Naive B cell (primary cell): Measurements from ENCODE around the gene JAZF1. TPM values are rescaled to one million over a fixed set of nuclear protein-coding genes. Genes with fewer than 3 reads are reported as not detected.

Source experiments
- ATAC-seq, 2 donors: fragments of 150-1000 bp; cut with Tn5 transposase; 2 replicates each; pipeline ENCODE4 v1.10.0; 2021; ENCODE audit warnings: low read depth in 2 of 2, mild to moderate bottlenecking in 2 of 2, moderate library complexity in 2 of 2
- DNase-seq: peaks from one replicate; pipeline ENCODE4 v3.0.0; 2022
- H3K27ac Mint-ChIP-seq, 6 donors: one replicate each; pipeline ENCODE4 v1.8.0; 2020 to 2022; ENCODE audit warnings: mild to moderate bottlenecking in 6 of 6, mixed read lengths in 6 of 6, moderate library complexity in 5 of 6, inconsistent platforms in 2 of 6
- H3K27me3 Mint-ChIP-seq, 3 donors: one replicate each; pipeline ENCODE4 v1.8.0; 2021 to 2022; ENCODE audit warnings: mixed read lengths in 3 of 3, mild to moderate bottlenecking in 1 of 3
- H3K36me3 Mint-ChIP-seq, 2 donors: one replicate each; pipeline ENCODE4 v1.8.0; 2020 to 2022; ENCODE audit warnings: mixed read lengths in 2 of 2, inconsistent platforms in 1 of 2, mild to moderate bottlenecking in 1 of 2
- H3K4me1 Mint-ChIP-seq, 3 donors: one replicate each; pipeline ENCODE4 v1.8.0; 2020 to 2022; ENCODE audit warnings: mixed read lengths in 3 of 3, inconsistent platforms in 1 of 3, mild to moderate bottlenecking in 1 of 3, moderate library complexity in 1 of 3
- H3K4me3 Mint-ChIP-seq, 8 donors: one replicate each; pipeline ENCODE4 v1.8.0; 2020 to 2022; ENCODE audit warnings: mild to moderate bottlenecking in 8 of 8, mixed read lengths in 8 of 8, moderate library complexity in 8 of 8, inconsistent platforms in 2 of 8
- H3K9me3 Mint-ChIP-seq, 7 donors: one replicate each; pipeline ENCODE4 v1.8.0; 2020 to 2022; ENCODE audit warnings: mixed read lengths in 7 of 7, mild to moderate bottlenecking in 5 of 7, inconsistent platforms in 2 of 7, moderate library complexity in 1 of 7
- polyA plus RNA-seq, 6 donors: library from polyadenylated mRNA; unstranded; fragments of 300-500 nt; fragmentation: Illumina TruSeq; gene quantifications; one replicate each; pipeline ENCODE4 v1.2.3, GENCODE V29; 2021; ENCODE audit warnings: low read depth in 6 of 6

Gene JAZF1
- polyA plus RNA-seq, 6 donors from 2014 or later = 25.4 to 37.7 (median 28.3) TPM

DNA sequence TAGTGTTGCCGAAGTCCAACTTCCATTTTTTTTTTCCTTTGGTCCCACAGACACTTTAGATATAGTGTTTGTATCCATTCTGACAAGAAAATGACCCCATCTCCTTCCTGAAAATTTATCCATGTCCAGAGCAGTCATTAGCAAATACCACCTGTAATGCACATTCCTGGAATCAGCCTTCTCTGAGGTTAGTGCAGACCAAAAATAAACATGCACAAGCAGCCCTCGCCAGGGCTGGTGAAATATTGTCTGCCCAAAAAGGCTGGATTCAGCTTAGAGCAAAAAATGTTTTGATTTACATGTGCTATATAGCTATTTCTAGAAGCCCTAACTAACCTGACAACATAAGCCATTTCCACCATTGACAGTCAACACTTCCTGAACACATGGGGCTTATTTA, 294.9 kb downstream of the JAZF1 start:
- Mint-ChIP-seq H3K4me3 (no peak overlapping the region), H3K4me1 (peaks cover 0 to 4% (median 0%) of the 10 kb centered on the region in 3 donors), H3K36me3 (peaks cover 18 to 29% of the 10 kb centered on the region in 2 donors), H3K9me3 (no peaks in the 10 kb centered on the region), H3K27ac (no peak overlapping the region), H3K27me3 (no peaks in the 10 kb centered on the region)
- ATAC-seq (no peak), DNase-seq (no peak)

DNA sequence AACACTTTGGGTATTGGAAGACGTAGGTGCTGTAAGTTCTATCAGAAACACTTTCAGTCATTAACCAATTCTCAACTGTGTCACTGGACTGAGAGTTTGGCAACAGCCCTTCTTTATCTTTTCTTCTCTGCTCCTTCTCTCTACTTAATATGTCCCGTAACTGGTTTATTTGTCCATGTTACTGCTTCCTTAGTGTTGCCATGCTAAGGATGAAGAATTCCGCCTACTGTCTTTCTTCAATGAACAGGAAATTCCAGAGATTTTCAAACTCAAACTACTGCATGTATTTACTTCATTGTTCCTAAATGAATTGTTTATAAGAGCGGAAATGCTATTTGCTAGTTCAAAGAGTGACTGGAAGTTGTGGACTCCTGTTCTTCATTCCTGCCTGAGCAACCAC, 296.9 kb downstream of the JAZF1 start:
- H3K9me3 Mint-ChIP-seq = no peaks in the 10 kb centered on the region
- no peak overlapping the region for H3K27ac Mint-ChIP-seq
- peaks cover 0 to 4% (median 0%) of the 10 kb centered on the region in 3 donors for H3K4me1 Mint-ChIP-seq
- DNase-seq (no peak), ATAC-seq (no peak)
- peaks cover 18 to 26% of the 10 kb centered on the region in 2 donors for H3K36me3 Mint-ChIP-seq
- H3K27me3 Mint-ChIP-seq = no peaks in the 10 kb centered on the region
- H3K4me3 Mint-ChIP-seq = no peak overlapping the region

DNA sequence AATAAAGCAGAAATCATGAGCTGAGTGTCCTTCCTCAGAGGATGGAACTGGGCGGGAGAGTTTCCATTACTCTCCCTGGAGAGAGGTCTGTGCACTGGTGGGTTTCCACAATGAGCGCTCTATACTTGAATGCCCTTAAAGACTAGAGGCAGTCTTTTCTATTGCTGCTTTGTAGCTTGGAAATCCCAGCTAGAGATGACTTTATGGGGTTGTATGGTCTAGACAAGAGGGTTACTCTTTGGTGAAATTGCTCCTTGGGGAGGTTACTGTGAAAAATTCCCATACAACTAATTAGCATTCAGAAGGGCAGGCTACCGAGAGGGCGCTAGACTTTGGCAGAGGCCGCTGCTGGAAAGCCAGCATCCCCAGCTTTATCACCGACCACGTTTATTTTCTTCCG, 303.8 kb downstream of the JAZF1 start:
- Mint-ChIP-seq H3K4me3 (no peak overlapping the region), H3K27me3 (no peaks in the 10 kb centered on the region), H3K27ac (peak overlapping the region in 2 of 6 donors; percentile 54 to 74), H3K36me3 (peaks cover 10 to 16% of the 10 kb centered on the region in 2 donors), H3K9me3 (no peaks in the 10 kb centered on the region), H3K4me1 (peaks cover 11 to 24% (median 16%) of the 10 kb centered on the region in 3 donors)
- no peak for ATAC-seq
- DNase-seq = no peak

DNA sequence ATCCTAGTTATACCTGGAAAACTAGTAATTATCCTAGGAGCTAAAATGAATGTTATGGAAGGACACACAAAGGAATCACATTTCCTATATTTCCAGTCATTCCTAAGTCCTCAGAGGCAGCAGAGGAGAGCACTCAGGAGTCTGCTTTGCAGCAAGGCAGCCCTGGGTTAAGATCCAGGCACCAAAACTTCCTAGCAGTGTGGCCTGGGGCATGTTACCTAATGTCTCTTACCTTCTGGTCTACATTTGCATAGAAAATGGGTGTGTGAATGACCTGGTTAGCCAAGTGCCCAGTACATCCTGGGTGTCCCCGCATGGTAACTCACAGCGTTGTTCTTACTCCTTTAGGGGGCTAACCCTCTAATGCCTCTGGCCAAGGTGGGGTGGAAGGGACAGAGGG, 304.8 kb downstream of the JAZF1 start:
- H3K27ac Mint-ChIP-seq = peak overlapping the region in 1 of 6 donors; percentile 59
- H3K4me3 Mint-ChIP-seq = no peak overlapping the region
- no peak for ATAC-seq
- H3K9me3 Mint-ChIP-seq = no peaks in the 10 kb centered on the region
- H3K4me1 Mint-ChIP-seq = peaks cover 11 to 24% (median 16%) of the 10 kb centered on the region in 3 donors
- no peak for DNase-seq
- H3K27me3 Mint-ChIP-seq = no peaks in the 10 kb centered on the region
- H3K36me3 Mint-ChIP-seq = peaks cover 10 to 18% of the 10 kb centered on the region in 2 donors

DNA sequence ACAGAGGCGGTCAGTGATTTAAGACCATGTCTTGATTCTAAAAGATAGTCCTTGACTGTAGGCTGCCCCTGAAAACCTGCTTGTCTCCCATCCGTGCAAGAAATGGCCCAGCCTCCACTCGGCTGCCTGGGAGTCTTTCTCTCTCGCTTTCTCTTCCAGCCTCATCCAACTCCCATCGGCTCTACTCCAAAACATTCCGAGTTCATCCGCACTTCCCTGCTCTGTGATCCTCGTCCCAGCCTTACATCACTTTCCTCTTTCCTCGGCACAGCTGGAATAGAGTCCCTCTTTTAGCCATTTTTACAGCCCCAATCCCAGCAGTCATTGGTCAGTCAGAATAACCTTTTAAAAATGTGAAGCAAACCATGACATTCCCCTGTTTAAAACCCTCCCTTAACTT, 305.5 kb downstream of the JAZF1 start:
- peaks cover 11 to 24% (median 16%) of the 10 kb centered on the region in 3 donors for H3K4me1 Mint-ChIP-seq
- ATAC-seq = no peak
- no peaks in the 10 kb centered on the region for H3K27me3 Mint-ChIP-seq
- peaks cover 10 to 18% of the 10 kb centered on the region in 2 donors for H3K36me3 Mint-ChIP-seq
- H3K27ac Mint-ChIP-seq = peak overlapping the region in 4 of 6 donors; percentile 6 to 73 (median 46)
- DNase-seq = no peak
- H3K4me3 Mint-ChIP-seq = no peak overlapping the region
- H3K9me3 Mint-ChIP-seq = no peaks in the 10 kb centered on the region

DNA sequence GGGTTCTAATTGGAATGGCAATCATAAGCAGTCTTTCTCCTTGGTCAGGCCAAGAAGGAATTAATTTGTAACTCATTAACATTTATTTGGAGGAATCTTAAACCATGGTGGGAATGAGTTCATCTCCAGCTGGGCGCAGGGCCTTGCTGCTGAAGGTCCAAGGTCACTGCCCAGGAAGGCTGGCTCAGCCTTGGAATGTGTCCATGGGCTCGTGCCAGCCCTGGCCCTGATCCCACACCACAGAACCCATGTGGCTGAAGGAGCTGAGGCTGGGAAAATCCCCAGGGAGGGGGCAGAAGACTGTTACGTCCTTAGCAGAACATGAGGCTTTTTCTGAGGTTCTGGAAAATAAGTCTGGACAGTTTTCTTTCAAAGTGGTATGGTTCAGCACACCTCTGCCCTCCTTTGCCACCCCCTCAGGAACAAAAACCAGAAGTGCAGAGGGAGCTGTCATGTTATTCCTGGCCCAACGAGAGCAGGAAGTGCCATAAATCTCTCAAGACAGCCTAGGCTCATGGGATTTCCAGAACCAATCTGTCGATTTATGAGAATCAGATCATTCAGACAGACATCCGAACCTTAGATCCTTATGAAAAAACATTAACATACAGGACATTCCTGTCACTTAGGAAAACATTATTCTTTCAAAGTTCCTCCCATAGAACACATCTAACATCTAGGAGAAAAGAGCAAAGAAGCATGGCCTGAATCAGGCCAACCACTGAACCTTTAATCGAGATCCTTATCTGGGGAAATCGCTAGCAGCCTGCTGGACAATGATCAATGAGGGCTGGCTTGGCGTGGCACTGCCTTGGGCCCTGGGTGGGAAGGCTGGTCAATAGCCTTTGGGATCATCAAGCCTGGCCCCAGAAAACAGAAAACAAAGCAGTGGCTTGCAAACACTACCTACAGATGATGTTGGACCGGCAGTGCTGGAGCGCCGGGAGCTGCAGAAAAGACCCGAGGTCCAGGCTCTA, 306.3 kb downstream of the JAZF1 start:
- Mint-ChIP-seq H3K27ac (peak overlapping the region in 4 of 6 donors; percentile 7 to 87 (median 54)), H3K4me3 (no peak overlapping the region), H3K4me1 (peaks cover 14 to 24% (median 16%) of the 10 kb centered on the region in 3 donors), H3K27me3 (no peaks in the 10 kb centered on the region), H3K36me3 (peaks cover 10 to 18% of the 10 kb centered on the region in 2 donors), H3K9me3 (no peaks in the 10 kb centered on the region)
- DNase-seq (no peak), ATAC-seq (no peak)

DNA sequence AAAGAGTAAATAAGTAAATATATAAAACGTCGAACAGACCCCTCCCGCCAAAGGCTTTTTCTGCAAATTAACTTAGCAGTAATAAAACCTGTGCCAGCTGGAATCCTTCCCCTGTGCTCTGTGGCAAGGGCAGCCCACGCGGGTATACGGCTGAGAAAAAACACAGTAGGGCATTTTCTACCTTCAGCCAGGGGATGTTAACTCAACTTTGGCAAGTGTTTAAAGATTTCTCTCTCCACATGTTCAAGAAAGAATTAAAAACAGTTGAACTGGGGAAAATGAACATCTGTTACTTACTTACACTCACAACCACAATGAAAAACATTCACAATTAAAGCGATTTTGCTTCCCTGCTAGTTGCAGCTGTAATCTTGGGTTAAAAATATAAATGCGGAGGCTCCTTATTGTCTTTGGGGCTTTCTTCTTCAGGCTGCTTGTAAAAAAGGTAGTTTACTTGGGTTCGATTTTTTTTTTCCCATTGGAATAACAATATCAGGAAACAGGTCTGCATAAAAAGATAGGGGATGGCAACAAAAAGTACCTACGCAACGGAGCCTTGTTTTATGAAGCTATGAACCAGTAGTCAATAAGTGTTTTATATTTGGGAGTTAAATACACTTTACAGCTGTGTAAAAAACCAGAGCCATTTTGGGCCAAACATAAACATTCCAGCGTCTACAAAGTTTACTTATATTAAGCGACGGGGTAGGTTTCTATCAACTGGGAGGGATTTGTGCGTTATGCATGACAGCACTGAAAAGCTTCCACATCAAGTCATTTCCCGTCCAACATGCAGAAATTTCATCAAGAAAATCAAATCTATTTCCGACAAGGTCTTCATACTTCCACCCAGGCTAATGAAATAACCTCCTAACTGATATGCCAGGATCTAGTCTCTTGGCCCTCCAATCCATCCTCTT, 308.0 kb downstream of the JAZF1 start:
- peaks cover 11 to 21% of the 10 kb centered on the region in 2 donors for H3K36me3 Mint-ChIP-seq

DNA sequence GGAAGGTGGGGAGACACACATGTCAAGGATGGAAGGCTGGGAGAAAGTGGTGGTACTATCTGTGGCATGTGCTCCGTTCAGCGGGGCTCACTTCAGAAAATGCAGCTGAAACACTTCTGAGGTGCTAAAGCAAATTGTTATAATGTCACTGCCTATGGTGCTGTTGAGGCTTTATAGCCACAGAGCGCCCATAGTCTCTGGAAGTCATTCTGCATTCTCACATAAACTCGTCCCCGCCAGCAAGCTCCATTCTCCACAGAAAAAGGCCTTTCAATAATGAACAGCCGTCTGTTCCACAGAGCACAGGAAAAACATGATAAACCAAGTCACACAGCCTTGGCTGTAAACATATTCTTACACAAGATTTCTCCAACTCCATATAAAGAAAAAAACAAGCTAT, 308.7 kb downstream of the JAZF1 start:
- ATAC-seq (no peak), DNase-seq (no peak)
- no peak overlapping the region for H3K4me3 Mint-ChIP-seq
- H3K27ac Mint-ChIP-seq = peak overlapping the region in 1 of 6 donors; percentile 37
- peaks cover 9 to 19% (median 18%) of the 10 kb centered on the region in 3 donors for H3K4me1 Mint-ChIP-seq
- H3K9me3 Mint-ChIP-seq = no peaks in the 10 kb centered on the region
- H3K27me3 Mint-ChIP-seq = no peaks in the 10 kb centered on the region
- H3K36me3 Mint-ChIP-seq = peaks cover 15 to 21% of the 10 kb centered on the region in 2 donors

More for the DNA sequence above, 308.0 kb downstream of the JAZF1 start:
- no peaks in the 10 kb centered on the region for H3K27me3 Mint-ChIP-seq
- peak overlapping the region in 3 of 6 donors; percentile 15 to 87 (median 42) for H3K27ac Mint-ChIP-seq
- DNase-seq (no peak), ATAC-seq (no peak)
- H3K4me3 Mint-ChIP-seq = no peak overlapping the region
- peaks cover 10 to 21% (median 19%) of the 10 kb centered on the region in 3 donors for H3K4me1 Mint-ChIP-seq
- H3K9me3 Mint-ChIP-seq = no peaks in the 10 kb centered on the region

DNA sequence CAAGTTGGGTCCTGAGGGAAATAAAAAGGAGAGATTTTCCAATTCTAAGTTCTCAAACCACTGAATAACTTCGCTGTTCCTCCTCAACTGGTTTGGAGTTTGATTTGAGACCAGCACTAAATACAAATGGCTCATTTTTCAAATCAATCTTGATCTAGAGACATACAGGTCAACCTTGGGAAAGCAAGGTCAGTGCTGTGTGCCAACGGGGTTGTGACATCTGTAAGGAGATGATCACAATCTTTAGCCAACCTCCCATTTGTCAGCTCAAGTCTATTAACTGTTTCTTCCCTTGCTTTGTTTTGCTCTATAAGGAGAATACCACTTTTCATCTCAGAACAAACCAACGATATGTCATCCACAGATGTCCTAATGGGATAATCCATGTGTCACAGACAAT, 309.5 kb downstream of the JAZF1 start:
- Mint-ChIP-seq H3K36me3 (peaks cover 16 to 21% of the 10 kb centered on the region in 2 donors), H3K27me3 (no peaks in the 10 kb centered on the region), H3K9me3 (no peaks in the 10 kb centered on the region), H3K27ac (peak overlapping the region in 2 of 6 donors; percentile 9 to 87), H3K4me3 (no peak overlapping the region), H3K4me1 (peaks cover 9 to 19% (median 18%) of the 10 kb centered on the region in 3 donors)
- ATAC-seq (no peak), DNase-seq (no peak)

DNA sequence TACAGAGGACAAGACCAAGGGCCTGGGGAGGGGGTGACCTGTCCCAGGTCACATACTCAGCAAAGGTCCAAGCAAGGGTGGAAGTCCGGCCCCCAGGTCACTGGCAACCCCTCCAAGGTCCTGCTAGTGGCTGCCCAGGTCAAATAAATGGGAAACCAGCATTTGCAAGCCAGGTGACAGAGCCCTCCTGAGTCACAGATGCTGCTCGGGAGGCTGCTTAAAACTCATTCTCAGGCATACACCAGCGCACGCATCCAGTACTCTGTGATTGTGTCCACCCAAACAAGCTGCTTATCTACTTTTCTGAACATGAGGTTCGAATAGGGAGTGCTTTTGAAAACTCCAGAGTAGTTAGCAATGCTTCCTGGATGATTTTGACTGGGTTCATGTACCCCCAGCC, 310.0 kb downstream of the JAZF1 start:
- peaks cover 16 to 19% of the 10 kb centered on the region in 2 donors for H3K36me3 Mint-ChIP-seq
- no peaks in the 10 kb centered on the region for H3K9me3 Mint-ChIP-seq
- H3K4me3 Mint-ChIP-seq = peak overlapping the region in 1 of 8 donors; percentile 16
- ATAC-seq (no peak), DNase-seq (no peak)
- no peaks in the 10 kb centered on the region for H3K27me3 Mint-ChIP-seq
- H3K4me1 Mint-ChIP-seq = peaks cover 9 to 18% (median 18%) of the 10 kb centered on the region in 3 donors
- H3K27ac Mint-ChIP-seq = peak overlapping the region in 1 of 6 donors; percentile 49

DNA sequence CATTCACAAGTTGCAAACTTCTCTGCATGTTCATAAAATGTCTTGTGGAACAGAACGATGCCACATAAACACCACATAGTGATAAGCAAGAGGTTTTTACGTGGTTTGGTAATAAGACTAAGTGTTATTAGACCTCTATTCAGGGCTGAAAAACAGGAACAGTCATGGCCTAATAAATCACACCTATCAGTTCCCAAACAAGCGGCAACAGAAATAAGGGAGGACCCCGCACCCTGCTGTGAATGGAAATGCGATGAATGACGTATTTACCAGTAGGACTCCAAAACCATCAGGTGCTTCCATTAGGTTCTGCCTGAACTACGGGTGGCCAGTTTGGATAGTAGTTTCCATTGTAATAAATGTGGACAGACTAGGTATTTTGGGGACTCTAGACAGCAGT, 311.5 kb downstream of the JAZF1 start:
- no peaks in the 10 kb centered on the region for H3K9me3 Mint-ChIP-seq
- H3K27ac Mint-ChIP-seq = no peak overlapping the region
- no peak overlapping the region for H3K4me3 Mint-ChIP-seq
- DNase-seq (no peak), ATAC-seq (no peak)
- peaks cover 17 to 18% of the 10 kb centered on the region in 2 donors for H3K36me3 Mint-ChIP-seq
- no peaks in the 10 kb centered on the region for H3K27me3 Mint-ChIP-seq
- H3K4me1 Mint-ChIP-seq = peaks cover 7 to 14% (median 11%) of the 10 kb centered on the region in 3 donors

DNA sequence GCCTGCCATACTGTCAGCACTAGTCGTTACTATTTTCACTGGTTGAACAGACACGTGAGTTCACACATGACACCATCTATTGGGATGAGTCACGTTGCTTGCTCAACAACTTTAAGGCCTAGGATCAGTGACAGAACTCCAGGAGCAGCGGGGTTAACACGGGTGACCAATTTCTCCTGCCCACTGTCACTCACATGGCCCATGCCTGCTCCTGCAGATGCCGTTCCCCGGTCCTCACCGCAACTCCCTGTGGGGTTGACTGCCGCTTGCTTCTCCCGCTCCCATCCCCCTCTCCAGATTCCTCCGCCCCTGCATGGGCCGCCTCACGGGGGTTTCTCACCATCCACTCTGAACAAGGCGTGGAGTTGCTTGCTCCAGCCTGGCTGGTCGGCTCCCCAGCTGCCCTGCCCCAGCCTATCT, 312.5 kb downstream of the JAZF1 start:
- Mint-ChIP-seq H3K27ac (peak overlapping the region in 2 of 6 donors; percentile 52 to 72), H3K4me3 (no peak overlapping the region), H3K27me3 (no peaks in the 10 kb centered on the region), H3K9me3 (no peaks in the 10 kb centered on the region), H3K36me3 (peaks cover 26% of the 10 kb centered on the region in 2 donors), H3K4me1 (peaks cover 7 to 11% (median 8%) of the 10 kb centered on the region in 3 donors)
- ATAC-seq = no peak
- DNase-seq = no peak
